GM19468 (cell line): Measurements from ENCODE around the gene CDKN1C.

Experiments used
- ATAC-seq: cut with Tn5 transposase; IDR thresholded peaks from one replicate; pipeline ENCODE4 v1.9.1; 2021; ENCODE audit warnings: mild to moderate bottlenecking, moderate library complexity, moderate number of reproducible peaks; ENCODE audit not compliant: unreplicated experiment; ENCODE audit errors: extremely low read depth

Gene CDKN1C

GRCh38 chr11:2923446-2924375 is 38.1 kb upstream of the CDKN1C start:
- no peak for ATAC-seq

GRCh38 chr11:2922655-2923054 is 37.1 kb upstream of the CDKN1C start:
- ATAC-seq, result no peak

GRCh38 chr11:2921742-2922493 is 36.3 kb upstream of the CDKN1C start:
- no peak for ATAC-seq

- no peak for ATAC-seq
Observed at GRCh38 chr11:2921261-2921660, 35.7 kb upstream of the CDKN1C start.

- ATAC-seq, result no peak
Observed at GRCh38 chr11:2920343-2920742, 34.8 kb upstream of the CDKN1C start.

- no peak for ATAC-seq
Observed at GRCh38 chr11:2919837-2920236, 34.3 kb upstream of the CDKN1C start.

- no peak for ATAC-seq
Observed at GRCh38 chr11:2919188-2919587, 33.6 kb upstream of the CDKN1C start.

- ATAC-seq, result no peak
Observed at GRCh38 chr11:2917842-2918490, 32.4 kb upstream of the CDKN1C start.

GRCh38 chr11:2916892-2917645 is 31.5 kb upstream of the CDKN1C start:
- ATAC-seq, result no peak

- no peak for ATAC-seq
Observed at GRCh38 chr11:2916114-2916891, 30.7 kb upstream of the CDKN1C start.

GRCh38 chr11:2915473-2915872 is 29.9 kb upstream of the CDKN1C start:
- ATAC-seq, result no peak

GRCh38 chr11:2914455-2915195 is 29.1 kb upstream of the CDKN1C start:
- no peak for ATAC-seq

- no peak for ATAC-seq
Observed at GRCh38 chr11:2913776-2914175, 28.2 kb upstream of the CDKN1C start.

GRCh38 chr11:2913019-2913431 is 27.4 kb upstream of the CDKN1C start:
- no peak for ATAC-seq

- no peak for ATAC-seq
Observed at GRCh38 chr11:2912498-2912897, 26.9 kb upstream of the CDKN1C start.

GRCh38 chr11:2911785-2912391 is 26.3 kb upstream of the CDKN1C start:
- ATAC-seq, result no peak

- no peak for ATAC-seq
Observed at GRCh38 chr11:2911088-2911784, 25.7 kb upstream of the CDKN1C start.
